HL-60 (cell line): Measurements from ENCODE around the gene EMID1.

Source experiments
- DNase-seq, 2 experiments: peaks; one replicate each; pipeline ENCODE4 v3.0.0-alpha.2; 2010 to 2020; ENCODE audit warnings: low read depth in 1 of 2, low spot score in 1 of 2
- H3K27ac ChIP-seq: fragments of 250-450 bp; sonication (Bioruptor Pico); replicated peaks from 2 replicates; pipeline ENCODE4 v1.5.1; 2020; ENCODE audit warnings: mild to moderate bottlenecking, moderate library complexity
- H3K27me3 ChIP-seq: fragments of 250-450 bp; sonication (Bioruptor Pico); 2 replicates; pipeline ENCODE4 v1.5.1; 2021; ENCODE audit warnings: mild to moderate bottlenecking, moderate library complexity; ENCODE audit not compliant: insufficient read depth, poor library complexity, severe bottlenecking
- H3K4me3 ChIP-seq: replicated peaks from 2 replicates; pipeline ENCODE4 v1.5.1; 2011; ENCODE audit warnings: mild to moderate bottlenecking, control low read depth, low read length; ENCODE audit not compliant: insufficient read depth
- GABPA ChIP-seq: IDR thresholded peaks from 2 replicates; pipeline ENCODE4 v1.6.1; 2012; ENCODE audit warnings: low read depth
- POLR2AphosphoS5 ChIP-seq: IDR thresholded peaks from 2 replicates; pipeline ENCODE4 v1.6.1; 2012; ENCODE audit warnings: low read depth
- REST ChIP-seq: IDR thresholded peaks from 2 replicates; pipeline ENCODE4 v1.6.1; 2012; ENCODE audit warnings: low read depth; ENCODE audit not compliant: insufficient replicate concordance
- SPI1 ChIP-seq: IDR thresholded peaks from 2 replicates; pipeline ENCODE4 v1.6.1; 2012; ENCODE audit warnings: low read depth, mild to moderate bottlenecking, borderline replicate concordance
- TF ChIP-seq, protein P1 (sequence below): IDR thresholded peaks from one replicate; pipeline ENCODE4 v1.5.1; 2011; ENCODE audit warnings: low read length, control low read depth, inconsistent platforms; ENCODE audit not compliant: insufficient read depth

The EMID1 gene

DNA sequence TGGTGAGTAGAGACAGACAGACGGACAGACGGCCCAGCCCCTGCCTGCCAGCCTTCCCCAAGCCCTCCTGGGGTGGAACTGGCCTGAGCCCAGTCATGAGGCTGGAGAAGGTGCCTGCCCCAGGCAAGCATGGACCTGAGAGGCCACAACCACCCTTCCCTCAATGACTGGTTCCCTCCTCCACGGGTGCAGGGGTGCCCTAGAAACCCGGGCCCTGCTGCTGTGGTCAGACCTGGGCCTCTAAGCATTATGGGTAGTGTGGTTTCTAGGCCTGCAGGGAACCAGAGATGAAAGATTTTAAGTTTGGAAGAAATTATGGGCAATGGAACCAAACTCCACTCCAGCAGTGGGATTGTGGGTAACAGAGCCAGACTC lies 48.6 kb downstream of the EMID1 start:
- Histone ChIP-seq H3K27ac (no peak overlapping the region), H3K4me3 (no peak overlapping the region), H3K27me3 (no peaks in the 10 kb centered on the region)
- TF ChIP-seq POLR2AphosphoS5 (no peak), GABPA (no peak), REST (no peak), SPI1 (no peak)
- TF ChIP-seq, protein P1, sequence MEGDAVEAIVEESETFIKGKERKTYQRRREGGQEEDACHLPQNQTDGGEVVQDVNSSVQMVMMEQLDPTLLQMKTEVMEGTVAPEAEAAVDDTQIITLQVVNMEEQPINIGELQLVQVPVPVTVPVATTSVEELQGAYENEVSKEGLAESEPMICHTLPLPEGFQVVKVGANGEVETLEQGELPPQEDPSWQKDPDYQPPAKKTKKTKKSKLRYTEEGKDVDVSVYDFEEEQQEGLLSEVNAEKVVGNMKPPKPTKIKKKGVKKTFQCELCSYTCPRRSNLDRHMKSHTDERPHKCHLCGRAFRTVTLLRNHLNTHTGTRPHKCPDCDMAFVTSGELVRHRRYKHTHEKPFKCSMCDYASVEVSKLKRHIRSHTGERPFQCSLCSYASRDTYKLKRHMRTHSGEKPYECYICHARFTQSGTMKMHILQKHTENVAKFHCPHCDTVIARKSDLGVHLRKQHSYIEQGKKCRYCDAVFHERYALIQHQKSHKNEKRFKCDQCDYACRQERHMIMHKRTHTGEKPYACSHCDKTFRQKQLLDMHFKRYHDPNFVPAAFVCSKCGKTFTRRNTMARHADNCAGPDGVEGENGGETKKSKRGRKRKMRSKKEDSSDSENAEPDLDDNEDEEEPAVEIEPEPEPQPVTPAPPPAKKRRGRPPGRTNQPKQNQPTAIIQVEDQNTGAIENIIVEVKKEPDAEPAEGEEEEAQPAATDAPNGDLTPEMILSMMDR, result no peak
- DNase-seq, result no peak

DNA sequence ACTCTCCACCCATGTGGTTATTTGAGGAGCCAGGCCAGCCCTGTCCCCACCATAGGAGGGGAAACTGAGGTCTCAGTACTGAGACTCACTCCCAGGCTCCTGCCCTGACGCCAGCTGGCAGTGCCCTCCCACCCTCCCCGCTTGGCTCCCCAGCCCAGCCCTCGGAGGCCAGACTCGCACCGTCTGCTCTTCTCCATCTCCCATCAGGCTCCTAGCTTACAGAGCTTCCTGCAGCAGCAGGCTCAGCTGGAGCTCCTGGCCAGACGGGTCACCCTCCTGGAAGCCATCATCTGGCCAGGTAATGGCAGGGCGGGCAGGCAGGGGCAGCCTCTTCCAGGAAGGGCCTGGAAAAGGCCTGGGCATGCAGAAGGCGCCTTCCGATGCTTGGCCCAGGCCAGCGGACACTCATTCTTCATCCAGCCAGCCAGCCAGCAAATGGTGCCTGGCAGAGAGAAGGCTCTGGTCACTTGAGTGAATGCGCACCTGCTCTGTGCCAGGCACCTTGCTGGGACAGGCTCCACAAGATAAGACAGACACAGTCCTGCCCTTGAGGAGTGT lies 49.4 kb downstream of the EMID1 start:
- no peaks in the 10 kb centered on the region for H3K27me3 ChIP-seq
- no peak overlapping the region for H3K4me3 ChIP-seq
- H3K27ac ChIP-seq, result no peak overlapping the region
- TF ChIP-seq POLR2AphosphoS5 (no peak), REST (no peak), SPI1 (no peak), GABPA (no peak)
- TF ChIP-seq, protein P1, result no peak
- DNase-seq, result no peak

DNA sequence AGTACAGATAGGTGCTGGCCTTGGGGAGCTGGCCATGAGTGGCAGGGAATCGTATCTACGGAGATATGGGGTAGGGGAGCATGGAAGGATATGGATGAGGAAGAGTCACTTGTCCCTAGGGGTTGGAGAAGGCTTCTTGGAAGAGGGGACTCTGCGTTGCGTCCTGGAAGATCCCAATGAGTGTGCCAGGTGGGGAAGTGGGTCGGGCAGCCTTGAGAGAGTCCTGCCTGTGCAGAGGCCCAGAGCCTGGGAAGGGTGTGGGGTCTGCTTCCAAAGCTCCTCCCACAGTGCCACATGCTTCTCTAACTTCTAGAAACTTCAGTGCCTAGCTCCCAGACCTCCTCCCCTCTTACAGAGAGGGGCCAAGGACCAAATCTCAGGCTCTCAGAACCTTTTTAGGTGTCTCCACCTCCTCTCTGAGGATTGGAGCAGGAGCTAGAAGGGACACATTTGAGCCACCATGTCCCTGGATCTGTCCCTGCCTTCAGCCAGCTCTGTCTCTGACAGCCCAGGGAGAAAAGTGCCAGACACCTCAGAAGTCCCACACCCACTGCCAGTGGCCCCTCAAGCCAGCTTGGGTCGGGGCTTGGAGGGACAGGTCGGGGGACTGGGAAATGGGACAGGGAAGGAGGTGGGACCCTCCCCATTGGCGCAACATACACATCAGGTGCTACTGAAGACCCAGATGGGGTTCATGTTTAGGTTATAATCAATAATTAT lies 51.1 kb downstream of the EMID1 start:
- H3K27ac ChIP-seq, result no peak overlapping the region
- TF ChIP-seq SPI1, result no peak
- TF ChIP-seq, protein P1, result no peak
- no peak for TF ChIP-seq REST
- no peak for TF ChIP-seq POLR2AphosphoS5
- TF ChIP-seq GABPA, result no peak
- no peaks in the 10 kb centered on the region for H3K27me3 ChIP-seq
- DNase-seq, result no peak
- no peak overlapping the region for H3K4me3 ChIP-seq
